M059J (cell line): ENCODE data around the gene SH3PXD2A. TPM values are rescaled to one million over a fixed set of nuclear protein-coding genes. Genes with fewer than 3 reads are reported as not detected.
A peak's percentile ranks its signal among the peaks of the same experiment; 100 is the strongest.
"Not testable (repeated sequence)": the region's sequence is repeated elsewhere in the genome, so short reads cannot be mapped to it uniquely, and the experiment has no call there.

Source experiments
- DNase-seq: peaks from one replicate; pipeline ENCODE4 v3.0.0-alpha.2; 2012; ENCODE audit warnings: low read depth
- total RNA-seq: library from RNA; depleted of rRNA; stranded (reverse); fragments of >200 nt; shearing (Covaris generic); gene quantifications from 2 replicates; pipeline ENCODE4 v1.2.3, GENCODE V29; 2014

SH3PXD2A gene
- total RNA-seq, 1 experiment from 2014 or later: 5.0 TPM

DNA sequence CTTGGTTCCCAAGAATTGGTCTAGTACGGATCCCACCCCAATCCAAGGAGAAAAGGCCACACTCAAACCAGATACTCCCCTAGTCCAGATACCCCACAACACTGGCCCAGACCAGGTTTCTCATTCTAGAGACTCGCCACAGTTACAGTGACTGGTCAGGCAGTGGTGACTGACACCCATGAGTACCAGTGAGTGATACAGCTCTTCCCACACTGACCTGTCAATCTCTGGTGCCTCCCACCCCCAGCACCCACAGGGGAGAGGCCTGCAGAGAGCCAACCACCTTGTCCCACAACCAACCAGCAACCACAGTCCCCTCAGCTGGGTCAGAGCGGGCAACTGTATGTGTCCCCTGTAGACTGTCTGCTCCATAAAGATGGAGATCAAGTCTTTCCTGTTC is 209.1 kb downstream of the SH3PXD2A start:
- no peak for DNase-seq

DNA sequence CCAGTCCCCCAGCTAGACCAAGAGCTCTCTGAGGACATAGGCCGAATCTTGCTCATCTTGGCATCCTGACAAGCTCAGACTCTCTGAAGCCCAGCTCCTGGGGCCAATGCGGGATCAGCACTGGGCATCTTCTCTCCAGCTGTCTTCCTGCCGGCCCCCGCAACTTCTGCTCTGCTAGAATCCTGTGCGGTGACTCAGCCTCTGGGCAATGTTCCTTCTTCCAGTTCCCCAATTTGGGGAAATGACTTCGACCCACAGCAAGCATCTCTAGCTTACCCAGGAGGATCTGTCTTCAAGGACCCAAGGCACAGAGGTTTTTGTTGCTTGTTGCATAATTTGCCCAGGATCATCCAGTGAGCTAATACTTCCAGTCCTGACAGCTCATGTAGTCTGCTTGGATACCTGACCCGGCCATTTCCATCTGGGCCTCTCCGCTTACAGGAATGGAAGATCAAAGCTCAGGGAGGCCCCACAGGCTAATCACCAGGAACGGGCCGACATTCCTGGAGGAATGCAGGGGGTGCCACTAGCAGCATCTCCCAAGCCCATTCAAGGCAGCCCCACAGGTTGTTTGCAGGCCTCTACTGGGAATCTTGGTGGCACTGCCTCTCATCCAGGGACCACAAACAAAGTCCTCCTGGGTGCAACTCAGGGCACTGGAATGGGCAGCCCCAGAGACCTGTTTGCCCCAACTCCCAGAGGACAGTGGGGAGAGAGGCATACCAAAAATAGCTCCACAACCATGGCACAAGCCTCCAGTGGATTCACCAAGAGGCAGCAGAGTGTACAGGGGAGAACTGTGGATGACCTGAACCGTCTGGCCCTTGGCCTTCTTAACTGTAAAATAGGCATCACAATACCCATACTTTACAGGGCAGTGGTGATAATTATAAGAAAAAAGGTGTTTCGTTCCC is 210.0 kb downstream of the SH3PXD2A start:
- peak; percentile 76 for DNase-seq

DNA sequence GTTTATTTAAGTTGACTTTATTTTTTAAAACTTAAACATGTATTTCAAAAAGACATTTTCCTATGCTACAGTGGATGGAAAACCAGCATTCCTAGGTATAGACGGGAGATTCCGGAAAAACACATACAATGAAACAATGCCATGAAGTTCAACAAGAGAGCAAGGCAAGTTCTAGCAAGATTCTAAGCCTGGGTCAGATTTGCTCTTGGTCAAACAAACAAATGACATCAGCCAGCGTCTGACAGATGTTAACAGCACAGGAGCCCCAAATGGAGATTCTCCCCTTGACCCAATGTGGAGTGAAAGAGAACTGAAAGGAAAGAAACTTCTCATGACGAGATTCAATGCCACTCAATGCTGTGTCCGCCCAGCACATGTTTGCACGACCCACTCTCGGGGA is 212.0 kb downstream of the SH3PXD2A start:
- DNase-seq: no peak

DNA sequence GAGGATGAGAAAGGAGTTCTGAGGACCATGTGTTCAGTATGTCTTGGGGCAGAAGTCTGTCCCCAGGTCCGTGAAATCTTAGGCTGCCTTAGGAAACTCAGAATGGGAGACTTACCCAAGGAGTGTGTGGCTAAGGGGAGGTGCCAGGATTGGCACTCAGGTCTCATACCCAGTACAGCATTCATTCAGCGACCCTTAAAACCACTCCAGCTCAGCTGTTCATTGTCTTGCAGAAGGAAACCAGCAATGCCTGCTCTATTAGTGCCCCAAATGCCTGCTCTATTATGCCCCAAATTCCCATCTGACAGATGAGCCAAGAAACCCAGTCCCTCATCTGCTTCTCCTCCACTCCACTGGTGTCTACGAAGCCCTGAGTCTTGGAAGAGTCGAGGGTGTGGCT is 214.1 kb downstream of the SH3PXD2A start:
- no peak for DNase-seq

DNA sequence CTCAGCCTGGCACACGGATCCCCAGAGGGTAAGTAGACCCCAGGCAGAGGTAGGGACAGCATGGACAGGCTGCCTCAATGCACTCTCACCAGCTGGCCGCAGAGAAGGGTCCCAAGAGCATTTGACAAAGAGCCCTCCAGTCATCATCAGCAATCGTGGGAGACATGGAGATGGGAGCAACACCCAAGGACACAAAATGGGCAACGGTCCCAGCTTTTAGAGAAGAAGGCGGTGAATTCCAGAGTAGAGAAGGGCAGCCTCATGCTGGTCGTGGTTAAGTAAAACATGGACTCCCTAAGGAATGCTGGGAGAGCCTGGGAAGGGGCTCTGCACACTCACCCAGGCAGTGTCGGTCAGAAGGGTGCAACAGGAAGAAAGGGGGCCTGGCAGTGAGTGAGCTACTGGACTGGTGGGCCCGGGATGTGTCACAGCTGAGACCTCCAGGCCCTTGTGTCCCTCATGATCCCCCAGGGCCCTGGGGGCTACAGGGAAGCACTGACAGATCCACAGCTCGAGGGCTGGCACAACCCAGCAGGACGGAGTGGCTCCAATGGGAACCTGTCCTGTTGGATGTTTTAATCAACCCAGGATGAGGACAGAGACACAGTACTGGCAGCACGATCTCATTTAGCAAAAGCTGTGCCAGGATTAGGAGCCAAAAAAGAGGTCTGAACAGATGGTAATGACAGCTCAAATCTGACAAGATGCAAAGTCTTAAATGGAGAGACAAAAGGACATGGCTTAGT is 214.8 kb downstream of the SH3PXD2A start:
- no peak for DNase-seq

DNA sequence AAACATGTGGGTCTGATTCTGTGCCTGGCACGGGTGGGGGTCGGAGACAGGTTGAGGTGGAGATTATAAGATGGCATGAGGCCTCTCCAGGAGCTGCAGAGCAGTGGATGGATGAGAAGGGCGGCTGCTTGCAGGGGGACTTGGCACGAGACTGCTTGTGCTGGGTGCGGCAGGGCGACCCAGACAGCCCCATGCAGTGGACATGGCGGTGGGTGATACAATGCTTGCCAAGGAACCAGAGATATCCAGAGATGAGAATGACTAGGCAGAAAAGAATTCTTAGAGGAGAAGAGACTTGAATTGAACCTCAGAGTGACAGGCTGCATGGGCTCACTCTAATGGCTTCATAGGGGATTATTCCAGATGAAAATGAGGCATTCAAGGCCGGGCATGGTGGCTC is 216.4 kb downstream of the SH3PXD2A start:
- no peak for DNase-seq

DNA sequence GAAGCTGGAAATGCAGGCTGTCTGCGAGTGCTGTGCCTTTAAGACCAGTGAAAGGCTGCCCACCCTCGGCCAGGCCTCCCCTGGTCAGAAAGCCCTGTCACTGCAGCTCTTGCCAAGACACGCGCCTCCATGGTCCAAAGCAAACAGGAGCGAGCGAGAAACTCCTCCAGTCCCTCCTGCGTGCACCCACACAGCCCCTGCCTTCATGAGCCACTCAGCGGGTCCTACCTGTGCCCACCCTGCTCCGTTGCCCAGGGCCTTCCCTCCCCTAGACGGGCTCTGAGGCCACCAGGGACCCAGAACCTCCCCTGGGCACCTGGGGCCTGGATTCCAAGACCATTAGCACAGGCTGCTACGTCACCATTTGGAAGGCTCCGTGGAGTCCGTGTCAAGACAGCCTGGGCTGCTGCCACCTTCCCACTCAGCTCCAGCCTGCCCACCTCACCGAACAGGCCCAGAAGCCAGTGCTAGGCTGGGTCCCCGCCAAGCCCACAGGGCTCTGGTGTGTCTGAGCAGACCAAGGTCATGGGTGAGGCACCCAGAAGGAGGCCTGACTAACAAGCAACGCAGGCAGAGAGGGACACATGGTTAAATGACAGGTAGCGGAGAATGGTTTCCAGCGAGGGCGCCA is 217.3 kb downstream of the SH3PXD2A start:
- DNase-seq: no peak

DNA sequence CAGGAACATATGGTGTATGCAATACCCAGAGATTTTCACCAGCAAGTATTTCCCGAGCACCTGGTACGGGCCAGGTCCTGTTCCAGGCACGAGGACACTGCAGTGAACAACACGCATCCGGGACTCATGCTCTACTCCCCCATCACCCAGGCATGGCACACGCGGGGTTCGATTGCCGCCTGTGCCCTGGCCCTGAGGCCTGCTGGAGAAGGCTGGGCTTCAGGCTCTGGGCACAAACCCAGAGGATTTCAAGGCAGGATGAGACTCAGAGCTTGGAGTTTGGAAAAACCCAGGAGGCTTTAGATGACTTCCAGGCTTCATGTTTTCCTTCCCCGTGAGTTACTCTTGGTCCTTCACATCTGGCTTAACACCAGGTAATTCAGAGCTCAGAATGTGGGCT is 218.4 kb downstream of the SH3PXD2A start:
- DNase-seq: no peak

DNA sequence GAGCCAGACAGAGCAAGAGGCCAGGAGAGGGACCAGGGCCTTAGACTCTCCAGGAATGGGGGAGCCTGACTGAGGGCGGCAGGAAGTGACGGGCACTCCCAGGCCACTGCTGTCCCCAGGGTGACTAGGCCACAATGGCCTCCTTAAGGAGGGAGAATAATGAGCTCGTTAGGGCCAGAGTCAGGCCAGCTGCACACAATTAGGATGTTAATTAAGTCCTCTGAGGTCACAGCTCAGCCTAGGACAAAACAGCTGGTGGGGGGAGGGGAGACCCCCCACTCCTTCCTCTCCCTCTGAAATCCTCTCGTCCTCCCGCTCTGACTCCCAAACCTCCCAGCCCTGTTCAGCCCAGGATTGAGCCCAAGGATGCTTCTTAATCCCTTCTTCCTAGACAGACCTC is 218.9 kb downstream of the SH3PXD2A start:
- DNase-seq: no peak

DNA sequence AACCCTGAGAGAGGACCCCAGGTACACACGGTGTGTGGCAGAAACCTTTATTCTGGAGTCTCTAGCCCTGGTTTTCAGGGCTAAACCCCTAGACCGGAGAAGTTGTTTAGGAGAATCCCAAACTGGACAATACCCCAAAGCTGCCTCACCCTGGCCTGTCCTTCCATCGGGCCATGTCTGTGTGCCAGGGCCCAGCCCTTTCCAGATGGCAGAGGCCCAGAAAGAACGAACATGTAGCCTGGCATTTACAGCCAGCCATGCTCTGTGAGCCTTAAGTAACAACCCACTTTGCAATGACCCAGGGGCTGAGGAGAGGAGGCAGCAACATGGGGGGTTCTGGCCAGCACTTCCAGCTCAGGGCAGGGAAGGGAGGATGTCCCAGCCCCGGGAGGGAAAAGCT is 219.8 kb downstream of the SH3PXD2A start:
- no peak for DNase-seq

DNA sequence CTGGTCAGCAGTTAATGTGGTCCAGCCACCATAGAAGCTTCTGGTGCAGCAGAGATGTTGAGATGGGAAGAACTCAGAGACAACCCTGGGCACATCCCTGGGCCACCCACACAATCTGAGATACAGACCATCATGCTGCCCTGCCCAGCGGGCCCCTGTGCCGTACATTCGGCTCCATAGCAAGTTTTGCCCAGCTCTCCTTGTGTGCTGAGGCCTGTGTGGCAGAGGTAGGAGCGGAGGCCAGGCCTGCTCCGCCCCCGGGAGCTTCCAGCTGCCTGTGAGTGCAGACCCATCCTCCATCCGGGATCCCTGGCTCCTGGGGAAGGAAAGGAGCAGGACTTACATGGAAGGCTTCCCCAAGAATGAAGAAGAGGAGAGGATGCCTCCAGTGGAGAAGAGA is 221.5 kb downstream of the SH3PXD2A start:
- DNase-seq: no peak

DNA sequence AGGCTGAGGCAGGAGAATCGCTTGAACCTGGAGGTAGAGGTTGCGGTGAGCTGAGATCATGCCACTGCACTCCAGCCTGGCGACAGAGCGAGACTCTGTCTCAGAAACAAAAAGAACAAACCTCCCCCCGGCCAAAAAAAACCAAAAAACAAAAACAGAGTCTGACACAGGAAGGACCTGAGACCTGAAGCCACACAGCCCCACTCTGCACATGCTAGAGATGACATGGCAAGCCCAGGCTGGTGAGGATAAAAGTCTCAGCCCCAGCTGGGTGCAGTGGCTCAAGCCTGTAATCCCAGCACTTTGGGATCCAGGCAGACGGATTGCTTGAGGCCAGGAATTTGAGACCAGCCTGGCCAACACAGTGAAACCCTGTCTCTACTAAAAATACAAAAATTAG is 222.5 kb downstream of the SH3PXD2A start:
- not testable (repeated sequence) for DNase-seq

DNA sequence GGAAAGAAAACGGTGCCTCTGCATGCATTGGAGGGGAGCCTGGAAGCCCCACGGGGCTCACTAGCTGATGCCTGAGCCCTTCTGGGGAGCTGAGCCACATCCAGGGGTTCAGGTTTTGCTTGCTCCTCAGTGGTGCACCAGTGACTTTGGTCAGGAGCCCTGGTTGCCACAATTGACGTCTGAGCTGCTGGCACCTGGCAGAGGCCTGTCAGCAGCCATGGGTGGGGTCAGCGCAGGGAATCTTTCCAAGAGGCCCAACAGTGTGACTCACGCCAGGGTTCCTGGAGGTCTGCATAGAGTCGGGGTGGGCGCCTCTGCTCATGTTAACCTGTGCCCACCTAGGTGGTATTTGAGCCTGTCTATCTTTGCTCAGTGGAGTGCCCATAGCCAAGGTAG is 223.1 kb downstream of the SH3PXD2A start:
- no peak for DNase-seq

DNA sequence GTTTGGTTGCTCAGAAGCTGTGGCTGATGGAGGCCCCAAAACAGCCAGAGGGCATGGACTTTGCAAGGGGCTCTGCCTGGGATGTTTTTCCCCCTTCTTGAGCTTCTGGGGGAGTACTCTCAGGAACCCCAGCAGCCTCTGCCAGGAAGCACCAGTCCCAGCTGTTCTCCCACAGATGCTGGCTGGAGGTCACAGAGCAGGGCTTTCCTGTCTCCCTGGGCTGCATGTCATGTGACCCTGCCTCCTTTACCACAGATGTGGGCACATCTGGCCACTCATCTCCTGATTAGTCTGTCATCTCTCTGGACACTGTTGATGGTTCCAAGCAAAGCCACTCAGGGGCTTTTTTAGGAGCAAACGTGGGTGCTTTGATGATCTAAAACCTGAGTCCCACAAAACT is 225.2 kb downstream of the SH3PXD2A start:
- DNase-seq: no peak

DNA sequence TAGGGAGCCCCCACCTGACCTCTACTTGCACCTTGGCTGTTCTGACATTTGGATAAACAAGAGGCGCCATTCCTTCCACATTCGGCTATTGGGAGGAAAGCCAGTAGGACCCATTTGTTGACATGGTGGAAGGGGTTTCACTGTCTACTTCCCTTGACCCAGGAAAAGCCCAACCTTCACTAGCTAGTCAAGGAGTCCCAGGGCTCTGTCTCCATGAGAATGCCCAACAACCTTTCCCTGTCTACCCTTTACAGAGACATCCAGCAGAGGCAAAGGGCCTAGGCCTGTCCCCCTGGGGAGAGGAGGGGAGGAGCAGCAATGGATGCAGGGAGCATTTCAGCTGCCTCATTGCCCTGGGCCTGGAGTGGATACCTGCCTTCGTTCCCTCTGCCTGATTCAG is 225.8 kb downstream of the SH3PXD2A start:
- DNase-seq: no peak

DNA sequence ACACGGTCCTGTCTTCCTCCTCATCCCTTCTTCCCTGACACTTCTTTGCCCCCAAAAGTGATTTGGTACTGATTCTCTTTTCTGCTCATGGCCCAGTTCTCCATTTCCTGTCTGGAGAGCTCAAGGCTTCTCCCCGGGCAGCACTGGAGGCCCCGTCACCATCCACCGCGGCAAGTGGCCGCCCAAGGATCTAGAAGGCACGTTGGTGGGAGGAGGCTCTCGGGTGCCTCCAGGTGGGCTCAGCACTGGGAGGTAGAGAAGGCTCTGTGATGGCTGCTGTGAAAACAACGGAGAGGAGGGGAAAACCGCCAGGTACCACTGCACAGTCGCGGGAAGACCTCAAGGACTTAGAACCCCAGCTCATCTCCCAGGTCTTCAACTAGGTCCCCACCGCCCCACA is 227.5 kb downstream of the SH3PXD2A start:
- no peak for DNase-seq

DNA sequence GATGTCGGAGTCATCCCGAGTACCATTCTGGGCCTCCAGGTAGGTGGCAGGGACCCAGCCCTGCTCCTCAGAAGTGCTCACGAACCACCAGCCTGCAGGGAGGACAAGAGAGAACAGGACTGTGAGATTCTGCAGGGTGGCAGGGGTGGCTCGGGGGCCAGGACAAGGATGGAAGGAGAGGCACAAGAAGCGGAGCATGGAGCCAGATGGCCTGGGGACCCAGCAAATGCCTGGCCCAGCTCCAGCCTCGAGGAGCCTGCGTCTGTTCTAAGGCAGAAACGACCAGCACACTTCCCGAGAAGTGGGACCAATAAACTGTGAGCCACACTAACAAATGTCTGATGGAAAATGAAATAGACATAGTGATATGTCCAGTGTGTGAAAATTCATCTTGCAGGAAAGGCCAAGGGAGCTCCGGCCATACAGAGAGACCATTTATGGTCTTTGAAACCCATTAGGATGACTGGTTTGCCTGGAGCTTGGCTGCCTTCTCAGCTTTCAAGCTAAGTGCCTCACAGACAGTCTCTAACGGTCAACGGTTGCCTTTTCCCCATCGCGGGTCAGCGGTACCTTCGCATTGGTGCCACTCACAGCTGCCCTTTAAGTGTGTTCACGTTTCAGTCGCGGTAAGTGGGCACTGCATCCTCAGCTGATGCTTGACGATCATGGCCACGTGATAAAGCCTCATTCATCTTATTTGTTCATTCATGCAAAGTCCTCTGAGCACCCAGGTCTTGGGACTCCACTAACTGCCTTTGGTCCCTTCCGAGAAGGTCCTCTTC is 228.1 kb downstream of the SH3PXD2A start:
- no peak for DNase-seq

DNA sequence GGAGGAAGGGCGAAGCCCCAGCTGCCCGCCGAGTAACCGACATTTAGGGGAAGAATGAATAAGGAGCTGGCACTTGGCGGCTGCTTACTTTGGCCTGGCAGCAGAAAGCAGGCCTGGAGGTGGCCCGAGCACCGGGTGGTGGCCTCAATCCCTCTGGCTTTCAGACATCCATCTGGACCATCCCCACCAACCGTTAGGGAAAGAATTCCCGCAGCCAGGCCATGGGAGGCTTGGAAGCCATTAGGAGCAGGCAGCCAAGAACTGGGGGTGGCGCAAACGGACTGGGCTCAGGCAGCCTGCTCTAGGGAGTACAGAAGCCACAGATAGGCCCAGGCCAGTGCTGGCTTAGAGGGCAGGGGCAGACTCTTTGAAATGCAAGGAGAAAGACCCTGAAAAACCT is 229.2 kb downstream of the SH3PXD2A start:
- DNase-seq: no peak

DNA sequence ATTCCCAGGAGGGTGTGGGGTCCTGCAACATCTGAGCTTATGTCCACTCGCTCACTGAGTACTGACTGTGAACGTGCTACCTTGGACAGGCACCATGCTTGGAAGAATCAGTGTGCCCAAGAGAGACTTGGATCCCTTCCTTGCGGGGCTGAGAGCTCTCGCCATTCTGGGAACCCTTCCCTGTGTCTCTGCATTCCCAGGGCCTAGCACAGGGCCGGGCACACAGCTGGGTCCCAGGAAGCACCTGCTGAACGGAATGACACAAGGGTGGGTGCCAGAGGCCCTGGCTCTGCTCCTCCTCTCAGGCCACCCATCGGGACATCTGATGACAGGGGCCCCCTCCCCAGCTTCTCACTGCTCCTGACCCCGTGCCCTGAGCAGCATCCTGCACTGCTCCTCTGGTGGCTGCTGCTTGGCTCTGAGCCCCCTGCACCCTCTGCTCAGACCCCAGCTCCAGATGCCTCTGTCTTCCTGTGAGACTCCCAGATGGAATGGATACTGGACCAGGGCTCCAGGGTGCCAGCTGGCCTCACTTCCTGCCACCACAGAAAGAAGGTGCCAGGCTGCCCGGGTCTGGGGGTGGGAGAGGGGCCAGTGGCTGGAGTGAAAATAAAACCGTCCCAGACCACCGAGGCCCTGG is 232.3 kb downstream of the SH3PXD2A start:
- no peak for DNase-seq

DNA sequence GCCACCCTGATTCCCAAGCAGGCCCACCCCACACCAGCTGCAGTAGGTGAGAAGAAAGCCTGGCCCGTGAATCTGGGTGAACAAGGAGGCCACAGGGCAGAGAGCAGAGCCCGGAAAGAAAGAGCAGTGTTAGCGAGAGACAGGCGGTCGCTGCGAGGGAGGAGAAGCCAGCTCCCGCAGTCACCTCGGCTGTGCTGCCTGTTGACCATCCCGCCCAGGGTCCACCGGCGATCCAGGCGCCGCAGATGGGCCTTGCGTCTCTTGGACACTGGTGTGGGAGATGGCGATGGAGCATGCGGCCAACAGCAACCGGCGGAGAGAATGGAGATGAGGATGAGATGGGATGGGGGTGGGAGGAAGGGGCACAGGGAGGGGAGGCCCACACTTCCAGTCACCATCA is 233.1 kb downstream of the SH3PXD2A start:
- no peak for DNase-seq

DNA sequence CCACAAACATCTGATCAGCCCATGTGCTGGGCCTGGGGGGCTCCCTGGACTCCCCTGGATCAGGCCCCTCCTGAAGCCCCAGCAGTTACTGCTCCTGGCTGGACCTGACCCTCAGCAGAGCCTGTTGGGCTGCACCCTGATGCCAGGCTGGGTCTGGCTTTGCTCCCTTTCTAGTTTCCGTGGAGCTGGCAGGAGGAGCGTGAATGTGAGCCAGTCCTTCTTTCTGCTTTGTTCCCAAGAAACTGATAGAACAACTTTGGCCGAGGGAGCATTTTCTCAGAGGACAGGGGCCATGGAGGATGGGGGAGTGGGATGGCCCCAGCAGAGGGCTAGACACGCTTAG is 233.6 kb downstream of the SH3PXD2A start:
- DNase-seq: no peak
